Central memory CD4-positive, alpha-beta T cell (primary cell): Measurements from ENCODE around the gene PLA2G4F.

Experiments
- DNase-seq: peaks from one replicate; pipeline ENCODE4 v3.0.0; 2022
- total RNA-seq, 3 experiments: gene quantifications; one replicate each; lab custom pipeline; 2026; lab: John Stamatoyannopoulos, UW

Gene PLA2G4F, protein sequence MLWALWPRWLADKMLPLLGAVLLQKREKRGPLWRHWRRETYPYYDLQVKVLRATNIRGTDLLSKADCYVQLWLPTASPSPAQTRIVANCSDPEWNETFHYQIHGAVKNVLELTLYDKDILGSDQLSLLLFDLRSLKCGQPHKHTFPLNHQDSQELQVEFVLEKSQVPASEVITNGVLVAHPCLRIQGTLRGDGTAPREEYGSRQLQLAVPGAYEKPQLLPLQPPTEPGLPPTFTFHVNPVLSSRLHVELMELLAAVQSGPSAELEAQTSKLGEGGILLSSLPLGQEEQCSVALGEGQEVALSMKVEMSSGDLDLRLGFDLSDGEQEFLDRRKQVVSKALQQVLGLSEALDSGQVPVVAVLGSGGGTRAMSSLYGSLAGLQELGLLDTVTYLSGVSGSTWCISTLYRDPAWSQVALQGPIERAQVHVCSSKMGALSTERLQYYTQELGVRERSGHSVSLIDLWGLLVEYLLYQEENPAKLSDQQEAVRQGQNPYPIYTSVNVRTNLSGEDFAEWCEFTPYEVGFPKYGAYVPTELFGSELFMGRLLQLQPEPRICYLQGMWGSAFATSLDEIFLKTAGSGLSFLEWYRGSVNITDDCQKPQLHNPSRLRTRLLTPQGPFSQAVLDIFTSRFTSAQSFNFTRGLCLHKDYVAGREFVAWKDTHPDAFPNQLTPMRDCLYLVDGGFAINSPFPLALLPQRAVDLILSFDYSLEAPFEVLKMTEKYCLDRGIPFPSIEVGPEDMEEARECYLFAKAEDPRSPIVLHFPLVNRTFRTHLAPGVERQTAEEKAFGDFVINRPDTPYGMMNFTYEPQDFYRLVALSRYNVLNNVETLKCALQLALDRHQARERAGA
- 0 reads per million in 3 experiments for total RNA-seq

GRCh38 chr15:42156243-42156922, at the start of gene PLA2G4F:
TSS of gene PLA2G4F (minus strand) at chr15:42156636. CDS start at chr15:42156549, 87 bp downstream.
- DNase-seq, result no peak

DNA sequence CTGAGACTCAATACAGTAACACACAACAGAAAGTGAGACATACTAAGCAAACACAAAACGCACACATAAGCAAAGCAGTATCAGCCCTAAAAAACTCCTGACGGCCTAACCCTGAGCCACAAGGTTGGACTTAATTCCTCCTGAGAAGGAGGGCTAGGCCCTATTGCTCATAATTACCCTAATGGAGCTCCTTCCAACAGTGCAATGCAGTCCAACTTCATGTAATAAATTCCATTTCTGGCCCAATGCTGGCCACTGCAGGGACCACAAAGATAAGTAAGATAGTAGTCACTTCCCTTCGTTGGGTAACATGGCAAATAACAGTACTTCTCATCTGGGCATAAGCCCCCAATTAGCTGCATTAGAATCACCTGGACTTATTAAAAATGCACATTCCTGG, 47.5 kb upstream of the PLA2G4F start:
- DNase-seq, result no peak

DNA sequence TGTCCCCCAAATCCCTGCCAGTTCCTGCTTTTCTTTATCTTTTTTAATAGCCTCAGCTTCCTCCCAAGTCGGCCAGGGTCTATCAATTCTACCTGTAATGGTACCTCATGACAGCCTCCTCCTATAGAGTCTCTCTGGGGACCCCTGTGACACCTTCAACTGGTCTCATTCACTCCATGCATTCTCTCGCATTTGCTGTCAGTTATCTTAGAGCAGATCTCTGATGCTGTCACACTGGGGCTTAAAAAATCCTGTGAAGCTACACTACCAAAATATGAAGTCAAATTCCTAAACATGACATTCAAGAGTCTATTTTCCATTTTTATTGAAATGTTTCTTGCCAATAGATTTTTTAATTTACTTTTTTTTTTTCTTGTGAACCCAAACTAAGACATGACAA, 46.2 kb upstream of the PLA2G4F start:
- DNase-seq, result no peak

DNA sequence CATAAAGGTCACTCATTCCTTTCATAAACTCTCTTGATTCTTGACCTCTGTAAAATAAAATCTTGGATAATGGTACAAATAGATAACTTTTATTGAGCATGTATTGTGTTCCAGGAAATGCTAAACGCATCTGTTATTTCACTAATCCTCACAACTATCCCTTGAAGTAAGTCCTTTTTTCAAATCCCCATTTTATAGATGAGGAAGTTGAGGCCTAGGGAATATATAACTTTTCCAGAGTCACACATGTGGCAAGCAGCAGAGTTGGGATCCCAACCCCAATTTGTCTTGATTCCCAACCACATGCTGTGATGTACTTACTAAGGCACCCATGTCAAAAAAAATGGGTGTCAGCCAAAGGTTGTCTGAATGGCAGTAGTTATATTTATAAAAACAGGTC, 45.4 kb upstream of the PLA2G4F start:
- DNase-seq, result no peak

DNA sequence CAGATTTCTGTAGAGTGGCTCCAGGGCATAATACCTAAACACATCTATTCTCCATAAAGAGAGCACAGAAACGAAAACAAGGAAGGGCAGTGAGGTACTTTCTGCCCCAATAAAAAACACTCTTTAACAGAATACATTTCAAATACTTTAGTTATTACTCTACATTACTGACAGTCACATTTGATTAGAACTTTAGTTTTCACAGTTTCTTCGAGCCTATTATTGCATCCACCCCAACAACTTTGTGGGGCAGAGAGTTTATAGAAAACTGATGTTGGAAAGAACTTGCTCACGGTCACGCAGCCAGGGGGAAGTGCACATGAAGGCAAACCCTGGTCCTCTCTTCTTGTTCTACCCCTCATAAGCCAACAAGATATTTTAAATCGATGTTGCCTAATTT, 42.7 kb upstream of the PLA2G4F start:
- DNase-seq, result no peak

DNA sequence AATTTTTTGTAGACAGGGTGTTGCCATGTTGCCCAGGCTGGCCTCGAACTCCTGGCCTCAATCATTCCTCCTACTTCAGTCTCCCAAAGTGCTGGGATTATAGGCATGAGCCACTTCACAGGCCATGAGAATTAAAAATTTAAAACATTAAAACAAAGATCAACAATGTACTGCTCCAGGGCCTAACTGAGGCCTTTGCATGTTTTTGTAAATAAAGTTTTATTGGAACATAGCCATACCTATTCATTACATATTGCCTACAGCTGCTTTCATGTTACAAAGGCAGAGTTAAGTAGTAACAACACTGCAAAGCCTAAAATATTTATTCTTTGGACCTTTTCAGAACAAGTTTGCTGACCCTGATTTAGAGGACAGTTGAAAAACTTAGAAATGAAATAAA, 42.1 kb upstream of the PLA2G4F start:
- DNase-seq, result no peak

DNA sequence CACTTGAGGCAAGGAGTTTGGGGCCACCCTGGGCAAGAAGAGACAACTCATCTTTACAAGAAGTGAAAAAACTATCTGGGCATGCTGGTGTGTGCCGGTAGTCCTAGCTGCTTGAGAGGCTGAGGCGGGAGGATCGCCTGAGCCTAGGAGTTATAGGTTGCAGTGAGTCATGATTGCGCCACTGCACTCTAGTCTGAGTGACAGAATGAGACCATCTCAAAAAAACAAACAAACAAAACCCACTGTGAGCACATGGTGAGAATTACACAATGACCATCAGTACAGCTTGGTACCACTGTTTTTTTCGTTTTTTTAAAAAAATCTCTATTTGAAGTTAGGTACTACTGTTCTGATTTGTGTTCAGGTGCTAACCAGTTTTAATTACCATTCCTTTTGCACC, 38.1 kb upstream of the PLA2G4F start:
- no peak for DNase-seq

DNA sequence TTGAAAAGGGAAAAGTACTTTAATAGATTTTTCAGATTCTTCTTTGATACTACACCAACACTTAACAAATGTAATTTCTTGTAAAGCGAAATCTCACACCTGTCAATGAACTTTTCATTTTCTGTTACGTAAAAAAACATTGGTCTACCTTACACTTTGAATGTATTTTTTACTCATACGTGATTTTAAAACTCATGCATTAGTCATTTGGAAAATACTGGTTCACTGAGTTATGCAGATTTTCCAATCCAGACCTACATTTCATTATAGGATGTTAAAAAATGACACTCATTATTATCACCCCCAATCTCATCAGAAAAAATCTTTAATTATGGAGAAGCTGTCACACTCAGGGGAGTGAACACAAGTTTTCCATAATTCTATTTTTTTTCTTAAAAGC, 36.9 kb upstream of the PLA2G4F start:
- no peak for DNase-seq

- no peak for DNase-seq
These were observed 35.3 kb upstream of the PLA2G4F start for GRCh38 chr15:42191610-42192346.

- no peak for DNase-seq
These were observed 33.9 kb upstream of the PLA2G4F start for GRCh38 chr15:42190370-42190769.

DNA sequence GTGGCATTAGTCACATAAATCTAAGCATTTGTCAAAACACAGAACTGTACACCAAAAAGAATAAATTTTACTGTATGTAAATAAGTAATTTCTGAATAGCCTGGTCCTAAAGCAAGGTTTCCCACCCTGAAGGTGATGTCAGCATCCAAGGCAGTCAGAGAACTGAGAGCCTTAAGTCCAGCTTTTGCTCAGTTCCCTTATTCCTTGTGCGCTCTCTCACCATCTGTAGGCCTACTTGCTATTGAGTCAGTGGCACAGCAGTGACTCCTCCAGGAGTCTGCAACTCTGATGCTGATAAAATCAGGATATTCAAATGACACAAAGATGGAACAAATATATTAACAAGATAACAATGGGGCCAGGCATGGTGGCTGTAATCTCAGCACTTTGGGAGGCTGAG, 29.4 kb upstream of the PLA2G4F start:
- no peak for DNase-seq

- DNase-seq, result no peak
These were observed 28.3 kb upstream of the PLA2G4F start for GRCh38 chr15:42184736-42185135.

DNA sequence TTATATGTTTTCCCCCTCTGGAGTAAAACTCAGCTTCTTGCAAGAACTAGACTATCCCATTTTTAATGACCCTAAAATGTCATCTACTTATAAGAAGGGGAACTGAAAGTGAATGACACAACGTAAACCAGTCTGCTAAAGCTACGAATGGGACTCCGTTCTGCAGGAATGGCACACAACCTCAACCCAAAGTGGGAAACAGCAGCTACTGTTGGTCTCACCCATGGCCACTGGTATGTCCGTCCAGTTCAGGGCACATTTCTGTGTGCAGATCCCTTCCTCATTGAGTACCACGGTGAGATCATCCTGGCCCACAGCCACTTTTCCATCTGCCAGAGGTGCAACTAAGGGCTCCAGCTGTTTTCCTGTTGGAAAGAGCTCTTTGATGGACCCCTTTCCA, 27.9 kb upstream of the PLA2G4F start:
- no peak for DNase-seq

- no peak for DNase-seq
These were observed 26.5 kb upstream of the PLA2G4F start for GRCh38 chr15:42182961-42183360.

DNA sequence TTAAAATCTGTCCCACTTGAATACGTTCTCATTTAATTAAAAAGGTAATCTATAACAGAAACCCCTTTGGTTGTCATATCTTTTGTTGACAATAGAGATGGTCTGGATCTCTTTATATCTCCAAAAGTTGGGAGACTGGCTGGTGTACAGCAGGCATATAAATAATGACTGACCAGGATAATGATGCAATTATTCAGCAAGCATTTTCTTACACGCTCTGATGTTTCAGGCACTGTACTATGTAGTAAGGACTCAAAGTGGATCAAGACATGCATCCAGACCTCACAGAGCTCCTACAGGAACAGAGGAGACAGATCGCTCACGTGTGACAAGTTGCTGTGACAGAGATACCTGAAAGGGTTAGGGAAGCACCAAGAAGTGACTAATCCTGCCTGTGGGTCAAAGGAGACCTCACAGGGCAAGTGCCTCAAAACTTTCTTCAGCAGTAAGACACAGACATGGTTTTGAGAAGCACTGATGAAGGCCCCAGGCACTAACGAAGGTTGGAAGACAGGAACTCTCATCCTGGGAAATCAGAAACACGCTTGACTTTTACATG, 26.0 kb upstream of the PLA2G4F start:
- DNase-seq, result no peak

- no peak for DNase-seq
These were observed 21.6 kb upstream of the PLA2G4F start for GRCh38 chr15:42178056-42178455.

- DNase-seq, result no peak
These were observed 19.2 kb upstream of the PLA2G4F start for GRCh38 chr15:42175671-42176070.

DNA sequence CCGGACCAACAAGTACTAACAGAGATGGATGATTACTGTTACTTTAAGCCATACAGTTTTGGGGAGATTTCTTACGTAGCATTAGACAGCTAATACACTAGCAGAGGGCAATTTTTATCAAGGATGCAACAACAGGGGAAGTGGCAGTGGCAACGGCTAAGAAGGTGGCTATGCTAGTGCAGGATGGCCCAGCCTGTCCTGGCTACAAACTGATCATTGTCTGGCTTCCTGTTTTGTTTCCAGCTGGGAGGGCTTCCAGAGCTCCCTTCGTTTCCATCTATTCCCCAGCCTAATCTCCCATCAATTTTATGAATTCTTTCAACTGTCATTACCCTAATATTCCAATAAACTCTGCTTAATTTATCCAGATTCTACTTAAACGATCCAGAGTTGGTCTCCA, 16.0 kb upstream of the PLA2G4F start:
- DNase-seq, result no peak

GRCh38 chr15:42171795-42172194, 15.4 kb upstream of the PLA2G4F start:
- no peak for DNase-seq

- no peak for DNase-seq
These were observed 14.7 kb upstream of the PLA2G4F start for GRCh38 chr15:42171122-42171521.

GRCh38 chr15:42166225-42166940, 9.9 kb upstream of the PLA2G4F start:
- no peak for DNase-seq

GRCh38 chr15:42165106-42165505, 8.7 kb upstream of the PLA2G4F start:
- no peak for DNase-seq
